Measurements from ENCODE around the gene PKD2L1. TPM values are rescaled to one million over a fixed set of nuclear protein-coding genes. Genes with fewer than 3 reads are reported as not detected.
"Not testable (repeated sequence)": the region's sequence is repeated elsewhere in the genome, so short reads cannot be mapped to it uniquely, and the experiment has no call there.

The PKD2L1 gene
- total RNA-seq, result not detected

DNA sequence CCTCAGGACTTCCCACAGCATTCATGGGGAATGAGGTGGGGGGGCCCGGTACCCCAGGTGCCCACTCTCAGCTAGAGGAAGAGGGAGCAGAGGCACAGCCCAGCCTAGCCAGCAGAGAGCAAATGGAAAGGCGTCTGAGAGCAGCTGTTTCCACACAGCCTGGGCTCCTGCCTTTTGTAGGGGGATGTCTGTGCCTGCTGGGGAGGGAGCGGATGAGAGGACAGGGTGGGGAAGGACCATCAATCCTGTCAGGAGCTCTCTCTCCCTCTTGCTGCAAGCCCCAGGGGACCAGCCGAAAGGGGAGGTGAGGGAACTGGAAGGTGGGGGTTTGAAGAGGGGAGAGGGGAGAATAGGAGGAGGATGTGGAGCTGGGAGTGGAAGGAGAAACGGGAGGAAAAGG is at the start of gene PKD2L1:
Gene PKD2L1 (minus strand): TSS at position 150 of the 400 bp plus-strand sequence. CDS start 125 bp downstream, at position 25.
- Histone ChIP-seq H3K27me3 (no peaks in the 10 kb centered on the region), H3K4me1 (no peaks in the 10 kb centered on the region), H3K27ac (no peak within 1 kb of the TSS), H3K9me3 (no peaks in the 10 kb centered on the region), H3K36me3 (no peaks in the 10 kb centered on the region), H3K4me3 (no peak within 1 kb of the TSS)
- DNase-seq (ENCODE audit: low spot score), result no peak
- TF ChIP-seq, protein P1, sequence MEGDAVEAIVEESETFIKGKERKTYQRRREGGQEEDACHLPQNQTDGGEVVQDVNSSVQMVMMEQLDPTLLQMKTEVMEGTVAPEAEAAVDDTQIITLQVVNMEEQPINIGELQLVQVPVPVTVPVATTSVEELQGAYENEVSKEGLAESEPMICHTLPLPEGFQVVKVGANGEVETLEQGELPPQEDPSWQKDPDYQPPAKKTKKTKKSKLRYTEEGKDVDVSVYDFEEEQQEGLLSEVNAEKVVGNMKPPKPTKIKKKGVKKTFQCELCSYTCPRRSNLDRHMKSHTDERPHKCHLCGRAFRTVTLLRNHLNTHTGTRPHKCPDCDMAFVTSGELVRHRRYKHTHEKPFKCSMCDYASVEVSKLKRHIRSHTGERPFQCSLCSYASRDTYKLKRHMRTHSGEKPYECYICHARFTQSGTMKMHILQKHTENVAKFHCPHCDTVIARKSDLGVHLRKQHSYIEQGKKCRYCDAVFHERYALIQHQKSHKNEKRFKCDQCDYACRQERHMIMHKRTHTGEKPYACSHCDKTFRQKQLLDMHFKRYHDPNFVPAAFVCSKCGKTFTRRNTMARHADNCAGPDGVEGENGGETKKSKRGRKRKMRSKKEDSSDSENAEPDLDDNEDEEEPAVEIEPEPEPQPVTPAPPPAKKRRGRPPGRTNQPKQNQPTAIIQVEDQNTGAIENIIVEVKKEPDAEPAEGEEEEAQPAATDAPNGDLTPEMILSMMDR (IDR thresholded peaks at IDR 0.05), result no peak

DNA sequence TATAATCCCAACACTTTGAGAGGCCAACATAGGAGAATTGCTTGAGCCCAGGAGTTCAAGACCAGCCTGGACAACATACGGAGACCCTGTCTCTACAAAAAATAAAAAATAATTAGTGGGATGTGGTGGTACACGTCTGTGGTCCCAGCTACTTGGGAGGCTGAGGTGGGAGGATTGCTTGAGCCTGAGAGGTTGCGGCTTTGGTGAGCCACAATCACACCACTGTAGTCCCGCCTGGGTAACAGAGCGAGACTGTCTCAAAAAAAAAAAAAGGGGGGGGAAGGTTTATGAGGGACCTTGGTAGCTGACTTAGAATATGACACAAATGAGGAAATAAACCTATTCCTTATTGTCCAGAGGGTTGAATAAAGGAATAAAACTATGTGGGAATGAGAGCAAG is 47.8 kb upstream of the PKD2L1 start:
- TF ChIP-seq, protein P1 (IDR thresholded peaks at IDR 0.05), result no peak
- H3K4me3 ChIP-seq, result no peak overlapping the region
- H3K27ac ChIP-seq, result no peak overlapping the region
- H3K4me1 ChIP-seq, result peaks cover 0 to 13% of the 10 kb centered on the region in 2 donors
- no peaks in the 10 kb centered on the region for H3K27me3 ChIP-seq
- no peaks in the 10 kb centered on the region for H3K36me3 ChIP-seq
- DNase-seq (ENCODE audit: low spot score), result no peak
- no peaks in the 10 kb centered on the region for H3K9me3 ChIP-seq

DNA sequence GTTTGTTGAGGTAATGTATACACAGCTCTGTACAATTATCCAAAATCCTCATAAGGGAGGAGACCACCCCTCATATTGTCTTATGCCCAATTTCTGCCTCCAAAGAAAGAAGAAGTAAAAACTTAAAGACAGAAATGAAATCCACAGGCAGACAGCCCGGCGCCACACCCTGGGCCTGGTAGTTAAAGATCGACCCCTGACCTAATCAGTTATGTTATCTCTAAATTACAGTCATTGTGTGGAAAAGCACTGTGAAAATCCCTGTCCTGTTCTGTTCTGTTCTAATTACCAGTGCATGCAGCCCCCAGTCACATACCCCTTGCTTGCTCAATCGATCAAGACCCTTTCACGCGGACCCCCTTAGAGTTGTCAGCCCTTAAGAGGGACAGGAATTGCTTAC is 46.6 kb upstream of the PKD2L1 start:
- not testable (repeated sequence) for H3K27me3 ChIP-seq; H3K9me3 ChIP-seq; H3K27ac ChIP-seq; DNase-seq (ENCODE audit: low spot score); H3K4me3 ChIP-seq; H3K36me3 ChIP-seq
- peaks cover 0 to 25% of the 10 kb centered on the region in 2 donors for H3K4me1 ChIP-seq

DNA sequence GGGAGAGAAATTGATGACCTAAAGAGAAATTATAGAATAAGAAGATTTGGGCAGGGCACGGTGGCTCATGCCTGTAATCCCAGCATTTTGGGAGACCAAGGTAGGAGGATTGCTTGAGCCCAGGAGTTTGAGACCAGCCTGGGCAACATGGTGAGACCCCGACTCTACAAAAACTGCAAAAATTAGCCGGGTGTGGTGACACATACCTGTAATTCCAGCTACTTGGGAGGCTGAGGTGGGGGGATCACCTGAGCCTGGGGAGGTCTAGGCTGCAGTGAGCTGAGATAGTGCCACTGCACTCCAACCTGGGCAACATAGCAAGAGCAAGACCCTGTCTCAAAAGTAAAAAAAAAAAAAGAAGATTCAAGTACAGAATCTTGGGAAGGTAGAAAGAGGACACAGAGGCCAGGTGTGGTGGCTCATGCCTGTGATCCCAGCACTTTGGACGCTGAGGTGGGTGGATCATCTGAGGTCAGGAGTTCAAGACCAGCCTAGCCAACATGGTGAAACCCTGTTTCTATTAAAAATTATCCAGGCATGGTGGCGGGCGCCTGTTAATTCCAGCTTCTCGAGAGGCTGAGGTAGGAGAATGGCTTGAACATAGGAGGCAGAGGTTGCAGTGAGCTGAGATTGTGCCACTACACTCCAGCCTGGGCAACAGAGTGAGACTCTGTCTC is 44.8 kb upstream of the PKD2L1 start:
- Histone ChIP-seq H3K4me3 (peak overlapping the region; percentile 56 to 70), H3K4me1 (peaks cover 0 to 43% of the 10 kb centered on the region in 2 donors), H3K27ac (peak overlapping the region; percentile 97 to 98)
- H3K9me3 ChIP-seq; DNase-seq (ENCODE audit: low spot score); H3K36me3 ChIP-seq; H3K27me3 ChIP-seq: not testable (repeated sequence)

DNA sequence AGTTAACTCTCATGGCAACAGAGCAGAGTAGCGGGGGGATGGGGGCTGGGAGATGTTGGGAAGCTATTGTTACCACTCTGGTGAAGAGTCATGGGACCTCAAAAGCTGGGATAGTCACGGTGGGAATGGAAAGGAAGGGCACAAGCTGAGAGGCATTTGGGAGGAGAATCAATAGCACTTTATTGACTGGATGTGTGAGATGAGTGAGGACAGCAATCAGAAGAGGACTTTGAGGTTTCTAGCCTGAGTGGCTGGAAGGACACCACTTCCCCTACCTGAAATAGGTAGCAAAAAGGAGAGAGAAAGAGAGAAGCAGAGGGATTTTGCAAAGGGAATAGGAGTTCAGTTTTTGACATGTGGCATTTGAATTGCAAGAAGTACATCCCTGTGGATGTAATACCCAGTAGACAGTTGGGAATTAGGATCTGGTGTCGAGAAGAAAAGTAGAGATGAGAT is 44.2 kb upstream of the PKD2L1 start:
- DNase-seq (ENCODE audit: low spot score), result no peak
- Histone ChIP-seq H3K4me3 (peak overlapping the region; percentile 56 to 70), H3K27ac (peak overlapping the region; percentile 97 to 98), H3K9me3 (no peaks in the 10 kb centered on the region), H3K36me3 (no peaks in the 10 kb centered on the region), H3K4me1 (peaks cover 0 to 44% of the 10 kb centered on the region in 2 donors), H3K27me3 (no peaks in the 10 kb centered on the region)
- TF ChIP-seq, protein P1 (IDR thresholded peaks at IDR 0.05), result no peak

DNA sequence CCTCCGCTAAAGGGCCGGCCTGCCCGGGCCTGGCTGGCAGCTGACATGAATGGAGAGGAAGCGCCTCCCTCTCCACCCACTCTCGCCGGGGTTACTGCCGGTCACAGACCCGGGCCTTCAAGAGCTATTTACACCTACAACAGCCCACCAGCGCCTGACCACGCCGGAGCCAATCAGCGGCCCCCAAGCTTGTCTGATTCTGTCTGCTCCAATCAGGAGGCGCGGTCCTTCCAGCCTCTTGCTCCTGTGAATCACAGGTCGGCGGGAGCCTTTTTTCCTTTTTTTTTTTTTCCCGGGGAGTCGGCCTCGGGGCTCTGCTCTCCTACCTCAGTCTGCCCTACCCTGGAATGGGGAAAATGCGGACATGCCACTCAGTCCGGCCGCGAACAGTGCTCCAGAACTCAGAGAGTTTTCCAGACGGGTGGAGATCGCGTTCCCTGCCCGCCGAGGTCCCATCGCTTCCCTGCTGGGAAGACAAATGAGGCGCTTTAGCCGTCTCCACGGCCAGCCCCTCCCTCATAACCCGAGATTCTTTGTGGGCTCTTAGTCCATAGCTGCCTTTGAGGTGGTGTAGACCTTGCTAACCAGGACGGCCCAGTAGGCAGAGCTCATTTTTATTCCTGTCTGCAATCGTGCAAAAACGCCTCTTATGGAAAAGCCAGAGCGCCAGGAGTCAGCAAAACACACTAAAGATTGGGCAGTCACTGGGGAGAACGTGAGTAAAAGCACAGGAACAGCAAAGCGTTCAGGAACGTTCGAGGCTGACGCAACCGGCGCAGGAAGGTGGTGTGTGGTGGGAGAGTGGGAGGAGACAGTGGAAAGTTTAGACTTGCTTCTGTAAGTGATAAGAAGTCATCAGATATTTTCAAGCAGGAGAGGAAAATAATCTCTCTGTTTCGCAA is 43.5 kb upstream of the PKD2L1 start:
- DNase-seq (ENCODE audit: low spot score), result peak; percentile 100
- H3K36me3 ChIP-seq, result no peaks in the 10 kb centered on the region
- peak overlapping the region; percentile 56 to 70 for H3K4me3 ChIP-seq
- H3K27ac ChIP-seq, result peak overlapping the region; percentile 97 to 98
- no peaks in the 10 kb centered on the region for H3K9me3 ChIP-seq
- peaks cover 0 to 44% of the 10 kb centered on the region in 2 donors for H3K4me1 ChIP-seq
- no peaks in the 10 kb centered on the region for H3K27me3 ChIP-seq
- TF ChIP-seq, protein P1 (IDR thresholded peaks at IDR 0.05), result no peak
